Endothelial cell of umbilical vein (primary cell): ENCODE results near the gene SUGCT. TPM values are rescaled to one million over a fixed set of nuclear protein-coding genes. Genes with fewer than 3 reads are reported as not detected.

Experiments used
- BruUV-seq: library from RNA; stranded (reverse); fragments of 400-500 nt; replicated peaks from 2 replicates; lab custom pipeline; 2021; lab: Mats Ljungman, UMichigan
- CTCF ChIA-PET: fragments of 300-600, 350-600 bp; sonication (Branson Sonifier 250); formaldehyde crosslinking; loops from one replicate; lab custom pipeline; 2021; ENCODE audit warnings: antibody characterized with exemption, inconsistent platforms; lab: Charles Lee
- POLR2A ChIA-PET: fragments of 300-600, 350-600 bp; sonication (Branson Sonifier 250); formaldehyde crosslinking; loops from one replicate; lab custom pipeline; 2021; ENCODE audit warnings: antibody characterized with exemption, inconsistent platforms; lab: Charles Lee
- DNase-seq: peaks from one replicate; pipeline ENCODE4 v3.0.0-alpha.2; 2011; ENCODE audit warnings: low read depth, low spot score
- FAIRE-seq: peaks from 2 replicates; lab custom pipeline; 2011; peaks lifted over from hg19 to GRCh38; lab: Jason Lieb, UNC
- H2AFZ ChIP-seq: 2 replicates; pipeline ENCODE4 v1.6.0; 2012; ENCODE audit warnings: low read depth, low read length, control low read depth, inconsistent platforms
- H3K27ac ChIP-seq: 2 replicates; pipeline ENCODE4 v1.5.1; 2011; ENCODE audit warnings: low read depth, mild to moderate bottlenecking, control low read depth, low read length, moderate library complexity; ENCODE audit not compliant: insufficient read depth
- H3K27me3 ChIP-seq, 2 experiments: 2 replicates each; pipeline versions ENCODE4 v1.6.0 to v1.6.1; 2011; ENCODE audit warnings: low read length in 2 of 2, mixed read lengths in 1 of 2; ENCODE audit not compliant: control insufficient read depth in 2 of 2, insufficient read depth in 2 of 2
- H3K36me3 ChIP-seq, 2 experiments: 2 replicates in 1 of 2; 3 replicates in 1 of 2; pipeline ENCODE4 v1.5.1; 2011; ENCODE audit warnings: low read length in 2 of 2, mild to moderate bottlenecking in 1 of 2, moderate library complexity in 1 of 2; ENCODE audit not compliant: control insufficient read depth in 2 of 2, insufficient read depth in 2 of 2; ENCODE audit errors: extremely low read depth in 1 of 2
- H3K4me1 ChIP-seq: 3 replicates; pipeline ENCODE4 v1.5.1; 2011; ENCODE audit warnings: mild to moderate bottlenecking, low read length; ENCODE audit not compliant: control insufficient read depth, insufficient read depth; ENCODE audit errors: extremely low read depth
- H3K4me2 ChIP-seq: 2 replicates; pipeline ENCODE4 v1.6.1; 2011; ENCODE audit warnings: low read length, control low read depth, mixed read lengths; ENCODE audit not compliant: insufficient read depth
- H3K4me3 ChIP-seq, 3 experiments: fragments of 200-600 bp in 1 of 3; sonication (generic), shearing (Covaris generic) in 1 of 3; replicated peaks in 1 of 3; 2 replicates each; pipeline ENCODE4 v1.5.1; 2011 to 2016; ENCODE audit warnings: control low read depth in 3 of 3, low read length in 3 of 3, mild to moderate bottlenecking in 2 of 3, inconsistent platforms in 1 of 3, low read depth in 1 of 3, moderate library complexity in 1 of 3; ENCODE audit not compliant: insufficient read depth in 1 of 3
- H3K79me2 ChIP-seq: 2 replicates; pipeline ENCODE4 v1.6.0; 2012; ENCODE audit warnings: low read length, inconsistent platforms; ENCODE audit not compliant: control insufficient read depth, insufficient read depth
- H3K9ac ChIP-seq: replicated peaks from 2 replicates; pipeline ENCODE3; 2011; ENCODE audit warnings: low read length, control low read depth; ENCODE audit not compliant: insufficient read depth; ENCODE audit errors: extremely low read depth
- H3K9me1 ChIP-seq: replicated peaks from 3 replicates; pipeline ENCODE4 v1.6.0; 2011; ENCODE audit warnings: mild to moderate bottlenecking, low read length; ENCODE audit not compliant: control insufficient read depth, insufficient read depth; ENCODE audit errors: extremely low read depth
- H3K9me3 ChIP-seq: replicated peaks from 2 replicates; pipeline ENCODE4 v1.5.1; 2012; ENCODE audit warnings: low read length, inconsistent platforms; ENCODE audit not compliant: control insufficient read depth, insufficient read depth
- H4K20me1 ChIP-seq: replicated peaks from 2 replicates; pipeline ENCODE3; 2011; ENCODE audit warnings: mild to moderate bottlenecking, low read length; ENCODE audit not compliant: control insufficient read depth, insufficient read depth; ENCODE audit errors: extremely low read depth
- EZH2 ChIP-seq: IDR thresholded peaks from 2 replicates; pipeline ENCODE4 v1.6.1; 2012; ENCODE audit warnings: borderline replicate concordance, low read depth, mild to moderate bottlenecking, moderate library complexity, low read length, inconsistent platforms; ENCODE audit not compliant: severe bottlenecking
- FOS ChIP-seq: IDR thresholded peaks from 2 replicates; pipeline ENCODE4 v1.6.1; 2011; ENCODE audit warnings: mild to moderate bottlenecking, low read length, moderate library complexity, borderline replicate concordance; ENCODE audit not compliant: insufficient read depth
- GATA2 ChIP-seq: IDR thresholded peaks from 2 replicates; pipeline ENCODE4 v1.7.0; 2011; ENCODE audit warnings: low read depth, mild to moderate bottlenecking, moderate library complexity, mixed read lengths, low read length; ENCODE audit not compliant: insufficient read length, insufficient read depth
- JUN ChIP-seq: IDR thresholded peaks from 2 replicates; pipeline ENCODE4 v1.6.1; 2011; ENCODE audit warnings: borderline replicate concordance, low read depth; ENCODE audit not compliant: insufficient read length, insufficient read depth
- MAX ChIP-seq: IDR thresholded peaks from 2 replicates; pipeline ENCODE4 v1.6.1; 2011; ENCODE audit not compliant: insufficient read depth, insufficient read length
- MYC ChIP-seq: IDR thresholded peaks from one replicate; pipeline ENCODE4 v1.6.1; 2011; ENCODE audit warnings: mild to moderate bottlenecking, low read depth, low read length
- POLR2A ChIP-seq: IDR thresholded peaks from 2 replicates; pipeline ENCODE4 v1.6.1; 2012; ENCODE audit warnings: low read depth, mild to moderate bottlenecking, control low read depth, low read length
- POLR2AphosphoS5 ChIP-seq: IDR thresholded peaks from 2 replicates; pipeline ENCODE4 v1.6.1; 2012; ENCODE audit warnings: low read depth, mild to moderate bottlenecking, control low read depth, low read length, moderate library complexity; ENCODE audit not compliant: insufficient read depth
- dilution Hi-C: fragments of 300-500 bp; cut with MboI; formaldehyde crosslinking; loops from one replicate; pipeline ENCODE4 v1.15.0; 2019; ENCODE audit warnings: low sequenced_read_pairs; ENCODE audit not compliant: extremely low pct_ligation_motif_present
- intact Hi-C: fragments of 100-400 bp; cut with micrococcal nuclease; formaldehyde crosslinking; loops from one replicate; pipeline ENCODE4 v1.10.0; 2022
- polyA plus RNA-seq, 4 experiments: library from polyadenylated mRNA; depleted of rRNA in 3 of 4; stranded (reverse) in 3 of 4; unstranded in 1 of 4; fragments of >200 nt; gene quantifications; 2 replicates each; pipeline versions ENCODE4 v1.2.1 to v1.2.3, GENCODE V29; 2011 to 2012; ENCODE audit warnings: missing spikeins in 1 of 4
- total RNA-seq: library from RNA; stranded (reverse); gene quantifications from 2 replicates; pipeline ENCODE4 v1.2.3, GENCODE V29; 2021
- TF ChIP-seq, protein P1 (sequence below), 2 donors: IDR thresholded peaks; 1 replicate in 1 of 2; 2 replicates in 1 of 2; pipeline ENCODE4 v1.5.1; 2011; ENCODE audit warnings: low read length in 2 of 2, mild to moderate bottlenecking in 2 of 2, moderate library complexity in 2 of 2, control low read depth in 1 of 2, inconsistent platforms in 1 of 2, low read depth in 1 of 2; ENCODE audit not compliant: insufficient read depth in 1 of 2; ENCODE audit errors: extremely low read depth in 1 of 2

SUGCT gene
- total and polyA plus RNA-seq, 2 donors (not counting 3 experiments of a cell fraction or from before 2014, with no cell fraction given): 1.2 to 1.4 TPM

DNA sequence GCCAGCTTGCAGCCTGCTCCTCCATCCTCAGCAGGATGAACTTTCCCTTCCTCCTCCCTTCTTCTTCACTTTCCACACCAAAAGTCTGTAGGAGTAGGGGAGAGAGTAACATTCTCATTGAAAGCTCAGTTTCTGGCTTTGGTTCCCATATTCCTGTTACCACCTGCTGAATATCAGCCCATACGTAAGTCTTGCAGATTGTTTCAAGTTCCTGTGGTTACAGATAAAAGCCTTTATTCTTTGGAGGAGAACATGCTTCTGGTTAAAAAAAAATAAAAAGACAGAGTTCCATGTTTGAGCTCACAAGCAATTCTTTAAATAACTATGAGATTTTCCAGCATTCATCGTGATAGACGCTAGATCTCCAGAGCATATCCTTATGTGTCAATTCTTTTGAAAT lies 637.3 kb downstream of the SUGCT start:
- H3K4me3 ChIP-seq: no peak overlapping the region
- no peak overlapping the region for H3K4me2 ChIP-seq
- H3K79me2 ChIP-seq: no peaks in the 10 kb centered on the region
- H3K4me1 ChIP-seq: no peaks in the 10 kb centered on the region
- no peak overlapping the region for H3K9ac ChIP-seq
- H3K36me3 ChIP-seq: no peaks in the 10 kb centered on the region
- H3K27me3 ChIP-seq: no peaks in the 10 kb centered on the region
- no TSS peak for BruUV-seq
- no peak overlapping the region for H3K27ac ChIP-seq
- no peak for TF ChIP-seq POLR2A
- TF ChIP-seq FOS: no peak
- TF ChIP-seq MAX: no peak
- no peak for TF ChIP-seq MYC
- no peak for TF ChIP-seq GATA2
- no peak for TF ChIP-seq JUN
- TF ChIP-seq, protein P1, sequence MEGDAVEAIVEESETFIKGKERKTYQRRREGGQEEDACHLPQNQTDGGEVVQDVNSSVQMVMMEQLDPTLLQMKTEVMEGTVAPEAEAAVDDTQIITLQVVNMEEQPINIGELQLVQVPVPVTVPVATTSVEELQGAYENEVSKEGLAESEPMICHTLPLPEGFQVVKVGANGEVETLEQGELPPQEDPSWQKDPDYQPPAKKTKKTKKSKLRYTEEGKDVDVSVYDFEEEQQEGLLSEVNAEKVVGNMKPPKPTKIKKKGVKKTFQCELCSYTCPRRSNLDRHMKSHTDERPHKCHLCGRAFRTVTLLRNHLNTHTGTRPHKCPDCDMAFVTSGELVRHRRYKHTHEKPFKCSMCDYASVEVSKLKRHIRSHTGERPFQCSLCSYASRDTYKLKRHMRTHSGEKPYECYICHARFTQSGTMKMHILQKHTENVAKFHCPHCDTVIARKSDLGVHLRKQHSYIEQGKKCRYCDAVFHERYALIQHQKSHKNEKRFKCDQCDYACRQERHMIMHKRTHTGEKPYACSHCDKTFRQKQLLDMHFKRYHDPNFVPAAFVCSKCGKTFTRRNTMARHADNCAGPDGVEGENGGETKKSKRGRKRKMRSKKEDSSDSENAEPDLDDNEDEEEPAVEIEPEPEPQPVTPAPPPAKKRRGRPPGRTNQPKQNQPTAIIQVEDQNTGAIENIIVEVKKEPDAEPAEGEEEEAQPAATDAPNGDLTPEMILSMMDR (IDR thresholded peaks at IDR 0.05; ENCODE audit: extremely low read depth in 1 of 2, insufficient read depth in 1 of 2, low read depth in 1 of 2, low read length in 2 of 2): no peak
- TF ChIP-seq EZH2: no peak
- TF ChIP-seq POLR2AphosphoS5: no peak
- intact Hi-C loops (no loop called here), dilution Hi-C loops (no loop called here)
- no peak overlapping the region for H2AFZ ChIP-seq
- no peak for FAIRE-seq
- DNase-seq: no peak
- H3K9me3 ChIP-seq: no peaks in the 10 kb centered on the region
- H4K20me1 ChIP-seq: no peaks in the 10 kb centered on the region
- ChIA-PET POLR2A (no interaction called here), CTCF (interaction anchor here (1.4 kb wide), 1 partner anchor 14 kb away, joined by 3 read pairs; no protein-coding TSS in a partner anchor)
- no peaks in the 10 kb centered on the region for H3K9me1 ChIP-seq
